ENCODE results near the gene TMEM151B. TPM values are rescaled to one million over a fixed set of nuclear protein-coding genes. Genes with fewer than 3 reads are reported as not detected.

TMEM151B gene
- total and polyA plus RNA-seq, 10 of the 15 experiments (the other 5 are each of a cell fraction or from before 2014, with no cell fraction given), result 0.01 to 0.19 (median 0.05) TPM; not detected in 6

- TF ChIP-seq, protein P1, sequence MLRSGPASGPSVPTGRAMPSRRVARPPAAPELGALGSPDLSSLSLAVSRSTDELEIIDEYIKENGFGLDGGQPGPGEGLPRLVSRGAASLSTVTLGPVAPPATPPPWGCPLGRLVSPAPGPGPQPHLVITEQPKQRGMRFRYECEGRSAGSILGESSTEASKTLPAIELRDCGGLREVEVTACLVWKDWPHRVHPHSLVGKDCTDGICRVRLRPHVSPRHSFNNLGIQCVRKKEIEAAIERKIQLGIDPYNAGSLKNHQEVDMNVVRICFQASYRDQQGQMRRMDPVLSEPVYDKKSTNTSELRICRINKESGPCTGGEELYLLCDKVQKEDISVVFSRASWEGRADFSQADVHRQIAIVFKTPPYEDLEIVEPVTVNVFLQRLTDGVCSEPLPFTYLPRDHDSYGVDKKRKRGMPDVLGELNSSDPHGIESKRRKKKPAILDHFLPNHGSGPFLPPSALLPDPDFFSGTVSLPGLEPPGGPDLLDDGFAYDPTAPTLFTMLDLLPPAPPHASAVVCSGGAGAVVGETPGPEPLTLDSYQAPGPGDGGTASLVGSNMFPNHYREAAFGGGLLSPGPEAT (IDR thresholded peaks at IDR 0.05; ENCODE audit: low read depth), result peak; percentile 95
- TF ChIP-seq RELA (IDR thresholded peaks at IDR 0.05; ENCODE audit: borderline replicate concordance, partially characterized antibody) (peak; percentile 79), ZNF384 (IDR thresholded peaks at IDR 0.05; ENCODE audit: borderline replicate concordance, low read depth, low read length) (no peak), JUND (IDR thresholded peaks at IDR 0.05; ENCODE audit: low read depth, low read length) (no peak), CUX1 (IDR thresholded peaks at IDR 0.05; ENCODE audit: insufficient replicate concordance, low read depth, low read length) (no peak), NFYB (IDR thresholded peaks at IDR 0.05; ENCODE audit: insufficient read depth, low read depth, low read length) (no peak), ETV6 (conservative IDR thresholded peaks at IDR 0.05 in 1 of 2, IDR thresholded peaks at IDR 0.05 in 1 of 2; ENCODE audit: borderline replicate concordance in 1 of 2, low read depth in 1 of 2) (peak in 1 of 2 experiments; percentile 79; a peak in 1 of 4 replicates), TCF12 (IDR thresholded peaks at IDR 0.05; ENCODE audit: low read depth, low read length) (peak; percentile 73), SMARCA5 (IDR thresholded peaks at IDR 0.05) (no peak), RCOR1 (conservative IDR thresholded peaks at IDR 0.05; ENCODE audit: low read depth, low read length) (0 out of 2 replicates have a peak, but pooled peaks have one; percentile 40), RAD51 (IDR thresholded peaks at IDR 0.05) (peak; percentile 14; the same call in 1 of the 2 replicates), JUNB (IDR thresholded peaks at IDR 0.05) (no peak), PAX5 (IDR thresholded peaks at IDR 0.05; ENCODE audit: borderline replicate concordance, low read depth, low read length) (peak; percentile 69; the same call in 1 of the 2 replicates), MTA3 (IDR thresholded peaks at IDR 0.05; ENCODE audit: borderline replicate concordance, low read length) (no peak), BRCA1 (IDR thresholded peaks at IDR 0.05; ENCODE audit: low read depth, low read length) (no peak), EP300 (IDR thresholded peaks at IDR 0.05; ENCODE audit: borderline replicate concordance in 1 of 2, control insufficient read depth in 1 of 2, low read depth in 2 of 2, low read length in 2 of 2) (peak in 1 of 2 experiments; percentile 30; a peak in 1 of 4 replicates), MYC (IDR thresholded peaks at IDR 0.05; ENCODE audit: insufficient read depth, insufficient read length, insufficient replicate concordance, low read length, severe bottlenecking) (no peak), SMAD1 (IDR thresholded peaks at IDR 0.05; ENCODE audit: low read depth, partially characterized antibody) (peak; percentile 76)
Observed at GRCh38 chr6:44263354-44264100, 6.7 kb upstream of the TMEM151B start (continued).

Data from GM12878 (cell line).